Central memory CD4-positive, alpha-beta T cell (primary cell): ENCODE measurements around the gene KIF26B.
"Not testable (repeated sequence)": the region's sequence is repeated elsewhere in the genome, so short reads cannot be mapped to it uniquely, and the experiment has no call there.

Experiments
- DNase-seq: peaks from one replicate; pipeline ENCODE4 v3.0.0; 2022

The KIF26B gene

DNA sequence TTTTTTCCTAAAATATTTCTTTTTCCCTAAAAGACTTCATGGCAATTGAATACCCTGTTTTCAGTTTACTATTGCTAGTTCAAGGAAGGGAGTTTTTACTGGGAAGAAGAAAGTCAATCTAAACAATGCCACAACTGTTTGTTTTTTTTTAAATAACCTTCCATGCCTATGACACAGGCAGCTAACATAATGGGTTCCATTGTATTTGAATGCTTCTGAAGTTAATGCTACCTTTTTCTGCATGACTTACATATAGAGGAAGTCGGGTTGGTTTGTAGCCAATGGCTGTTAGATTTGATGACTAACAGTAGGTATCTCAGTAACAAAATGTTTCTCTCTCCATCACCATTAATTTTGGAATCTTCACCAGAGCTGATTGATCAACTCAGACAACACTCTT lies 134.0 kb downstream of the KIF26B start:
- DNase-seq: no peak

DNA sequence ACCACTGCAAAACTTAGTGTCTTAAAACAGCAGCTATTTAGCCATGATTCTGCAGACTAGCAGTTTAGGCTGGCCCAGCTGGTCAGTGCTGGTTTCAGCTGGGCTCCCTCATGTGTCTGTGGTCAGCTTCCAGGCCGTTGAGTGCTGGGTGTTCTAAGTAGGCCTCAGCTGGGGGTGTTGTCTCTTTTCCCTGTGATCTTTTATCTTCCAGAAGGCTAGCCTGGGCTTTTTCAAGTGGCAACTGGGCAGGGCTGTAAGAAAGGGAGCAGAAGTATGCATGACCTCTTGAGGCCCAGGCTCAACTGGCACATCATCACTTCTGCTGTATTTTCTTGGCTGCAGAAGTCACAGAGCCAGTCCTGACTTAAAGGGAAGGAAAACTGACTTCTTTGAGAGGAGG lies 136.1 kb downstream of the KIF26B start:
- DNase-seq: no peak

- no peak for DNase-seq
Observed at GRCh38 chr1:245291351-245291750, 136.6 kb downstream of the KIF26B start.

DNA sequence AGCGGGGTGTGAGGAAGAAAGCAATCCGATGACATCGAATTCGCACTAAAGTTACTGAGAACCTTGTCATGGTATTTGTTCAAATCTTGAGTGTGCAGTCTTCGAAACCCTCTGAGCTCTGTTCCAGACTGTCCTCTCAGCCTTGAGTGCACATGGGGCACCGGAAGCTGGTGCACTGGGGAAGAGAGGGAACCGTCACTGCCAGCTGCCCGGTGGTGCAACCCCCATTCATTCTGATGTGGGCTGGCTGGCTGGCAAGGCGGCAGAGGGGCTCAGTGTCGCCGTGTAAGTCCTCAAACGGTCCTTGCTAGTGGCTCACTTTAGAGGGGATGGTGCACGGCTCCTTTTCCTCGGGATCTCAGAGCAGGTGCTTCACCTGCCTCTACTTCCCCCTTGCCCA lies 137.4 kb downstream of the KIF26B start:
- no peak for DNase-seq

DNA sequence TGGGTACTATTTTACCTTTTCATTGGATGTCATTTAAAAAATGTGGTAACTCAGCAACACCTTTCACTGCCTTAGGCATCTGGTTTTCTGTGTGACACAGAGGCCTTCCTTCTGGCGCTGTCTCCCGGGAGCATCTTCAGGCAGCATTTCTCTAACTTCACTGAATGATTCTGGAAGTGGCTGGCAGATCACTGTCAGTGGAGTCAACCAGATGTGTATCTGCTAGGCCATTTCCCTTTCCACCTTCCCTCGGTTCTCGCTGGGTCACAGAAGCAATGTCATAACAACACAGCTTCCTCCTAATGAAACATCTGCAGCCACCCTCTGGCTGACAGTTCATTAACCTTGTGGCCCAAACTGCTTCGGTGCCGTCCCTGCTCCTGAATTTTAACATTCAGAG lies 137.8 kb downstream of the KIF26B start:
- DNase-seq: no peak

DNA sequence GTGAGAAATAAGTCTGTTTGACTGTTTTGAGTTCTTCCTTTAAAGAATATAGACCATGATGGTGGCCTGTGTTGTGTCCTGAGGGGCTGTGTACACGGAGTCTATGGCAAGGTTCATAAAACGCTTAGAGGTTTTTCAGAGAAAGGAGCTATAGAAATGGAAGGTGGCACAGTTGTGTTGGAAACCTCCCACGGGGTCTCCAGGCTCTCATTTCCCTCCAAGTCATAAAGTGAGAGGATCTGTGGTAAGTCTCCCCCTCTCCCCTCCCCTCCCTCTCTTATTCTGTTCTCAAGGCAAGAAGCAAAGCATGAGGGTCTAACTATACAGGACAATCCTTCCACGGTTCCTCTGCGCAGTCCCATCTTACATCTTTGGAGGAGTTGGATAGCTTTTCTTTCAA lies 139.2 kb downstream of the KIF26B start:
- DNase-seq: no peak

- DNase-seq: no peak
Observed at GRCh38 chr1:245298781-245299180, 144.0 kb downstream of the KIF26B start.

DNA sequence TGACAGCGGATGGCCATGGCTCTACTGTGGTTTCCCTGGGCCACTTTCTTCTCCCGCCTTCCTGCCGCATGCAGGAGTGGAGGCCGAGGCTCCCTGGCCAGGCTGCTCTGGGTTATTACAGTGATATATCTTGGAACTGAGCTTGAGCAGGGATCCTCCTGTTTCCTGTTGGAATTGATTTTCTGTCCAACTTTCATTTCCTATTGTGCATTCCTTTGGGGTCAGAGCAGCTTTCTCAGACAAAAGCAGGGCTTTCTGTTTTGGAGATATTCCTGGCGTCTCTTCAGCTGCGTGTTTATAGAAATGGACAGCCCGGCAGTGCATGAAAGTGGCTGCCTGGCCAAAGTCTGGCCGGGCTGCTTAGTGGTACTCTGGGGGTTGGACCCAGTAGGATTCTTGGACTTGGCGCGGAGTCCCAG lies 146.4 kb downstream of the KIF26B start:
- no peak for DNase-seq

GRCh38 chr1:245301921-245302320 lies 147.1 kb downstream of the KIF26B start:
- no peak for DNase-seq

DNA sequence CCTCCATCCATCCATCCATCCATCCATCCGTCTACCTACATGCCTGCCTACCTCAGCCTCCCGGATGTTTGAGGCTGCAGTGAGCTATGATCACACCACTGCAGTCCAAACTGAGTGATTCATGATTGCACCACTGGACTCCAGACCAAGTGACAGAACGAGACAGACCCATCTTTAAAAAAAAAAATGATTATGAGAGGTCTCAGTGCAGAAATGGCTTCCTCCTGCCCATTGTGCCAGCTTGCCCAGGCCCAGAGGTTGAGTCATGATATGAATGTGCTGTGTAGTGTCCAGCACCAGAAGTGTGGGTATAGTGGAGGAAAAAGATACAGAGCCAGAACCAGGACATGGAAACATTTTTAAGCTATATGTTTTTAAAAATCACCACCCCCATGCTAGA lies 149.9 kb downstream of the KIF26B start:
- DNase-seq: no peak

GRCh38 chr1:245306020-245306419 lies 151.2 kb downstream of the KIF26B start:
- DNase-seq: no peak

GRCh38 chr1:245306628-245307410 lies 152.0 kb downstream of the KIF26B start:
- no peak for DNase-seq

DNA sequence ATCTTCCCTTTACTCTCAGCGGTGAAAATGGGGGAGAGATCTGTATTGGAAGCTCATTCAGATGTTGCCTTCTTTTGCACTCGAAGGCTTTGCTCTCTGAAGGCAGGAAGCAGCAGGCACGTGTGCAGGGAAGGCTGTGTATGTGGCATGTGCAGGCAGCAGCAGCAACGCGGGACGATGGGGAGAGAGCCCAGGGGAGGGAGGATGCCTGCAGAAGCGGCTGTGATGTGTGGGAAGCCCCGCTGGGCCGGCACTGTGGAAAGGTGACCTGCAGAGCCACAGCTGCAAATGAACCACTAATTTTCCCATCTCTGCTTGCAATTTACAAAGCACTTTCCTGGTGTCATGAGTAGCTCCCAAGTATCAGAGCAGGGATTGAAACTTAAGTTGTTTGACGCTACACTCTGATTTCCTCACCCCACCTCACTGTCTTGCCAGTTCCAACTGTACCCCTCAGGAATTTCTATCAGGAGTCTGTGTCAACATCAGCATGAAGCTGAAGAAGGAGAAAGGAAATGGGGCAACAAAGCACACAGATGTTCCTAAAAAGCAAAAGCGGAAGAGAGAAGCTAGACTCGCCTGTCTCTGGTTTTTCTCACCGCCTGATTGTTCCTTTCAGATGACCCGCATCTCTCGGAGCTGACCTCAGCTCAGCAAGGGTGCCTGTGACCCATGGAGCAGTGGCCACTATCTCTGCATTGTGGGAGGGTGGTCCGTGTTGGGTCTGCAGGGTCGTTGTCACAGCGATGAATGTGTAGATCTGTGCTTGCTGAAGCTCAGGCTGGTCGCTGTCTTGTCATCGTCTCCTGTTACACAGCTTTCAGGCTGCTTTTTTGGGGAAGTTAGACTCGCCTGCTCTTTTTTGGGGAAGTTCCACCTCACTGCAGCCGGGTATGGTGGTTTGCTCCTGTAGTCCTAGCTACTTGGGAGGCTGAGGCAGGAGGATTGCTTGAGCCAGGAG lies 156.1 kb downstream of the KIF26B start:
- no peak for DNase-seq

DNA sequence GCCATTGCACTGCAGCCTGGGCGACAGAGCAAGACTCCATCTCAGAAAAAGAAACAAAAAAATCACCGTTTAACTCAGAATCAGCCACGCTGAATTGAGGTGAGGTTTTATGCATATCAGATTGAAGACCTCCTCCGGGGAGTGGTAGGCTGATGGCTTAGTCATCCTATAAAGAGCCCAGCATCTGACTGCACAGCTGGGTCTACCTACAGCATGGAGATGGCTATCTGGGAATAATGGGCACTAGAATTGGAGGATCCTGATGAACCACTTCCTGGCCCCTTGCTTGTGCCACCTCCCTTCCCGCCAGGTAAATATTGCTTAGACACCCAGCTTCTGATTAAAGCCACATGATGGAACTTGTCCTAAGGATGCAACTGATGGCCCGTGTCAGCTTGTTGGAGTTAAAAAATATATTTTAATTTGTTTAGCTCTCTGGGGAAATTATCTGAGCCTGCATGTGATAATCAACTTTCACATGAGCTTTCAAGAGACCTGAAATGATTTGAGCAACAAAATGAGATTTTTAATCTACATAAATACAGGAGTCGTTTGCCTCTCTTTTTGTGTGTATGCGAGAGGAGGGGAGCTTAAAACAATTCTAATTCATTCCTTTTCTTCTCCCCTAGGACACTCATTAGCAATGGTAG lies 157.2 kb downstream of the KIF26B start:
- DNase-seq: no peak

DNA sequence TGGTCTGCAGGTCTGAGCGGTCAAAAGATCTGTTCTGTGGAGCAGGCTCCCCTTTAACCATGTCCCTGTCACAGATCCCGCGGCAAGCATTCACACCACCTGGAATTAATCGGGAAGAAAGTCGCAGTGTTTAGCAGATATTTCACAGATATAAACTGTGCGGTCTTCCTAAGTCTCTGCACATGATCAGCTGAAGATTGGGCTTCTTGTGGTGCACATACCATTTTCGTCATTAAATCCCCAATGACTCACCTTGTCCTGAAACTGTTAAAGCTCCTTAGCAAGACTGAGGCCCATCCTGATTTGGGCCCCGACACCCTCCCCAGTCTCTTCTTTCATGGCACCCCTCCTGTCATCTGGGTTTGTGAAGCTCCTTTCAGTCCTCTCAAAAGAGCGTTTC lies 158.8 kb downstream of the KIF26B start:
- no peak for DNase-seq

DNA sequence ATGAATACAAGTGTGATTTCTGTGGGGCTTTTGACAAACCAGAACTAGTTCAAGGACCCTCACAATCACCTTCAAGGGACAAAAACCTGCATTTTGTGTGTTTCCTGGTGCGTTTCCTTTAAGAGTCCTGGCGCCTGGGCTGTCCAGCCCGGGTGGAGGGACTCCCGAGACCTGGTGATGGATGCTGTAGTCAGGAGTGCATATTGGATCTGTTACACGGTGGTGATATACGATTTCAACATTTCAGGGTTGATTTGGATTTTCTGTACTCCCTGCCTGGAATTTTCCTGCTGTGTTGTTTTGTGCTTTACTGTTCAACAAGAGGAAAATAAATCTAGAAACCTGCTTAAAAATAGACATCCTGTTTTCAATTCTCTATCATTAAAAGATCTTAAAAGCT lies 162.0 kb downstream of the KIF26B start:
- no peak for DNase-seq

DNA sequence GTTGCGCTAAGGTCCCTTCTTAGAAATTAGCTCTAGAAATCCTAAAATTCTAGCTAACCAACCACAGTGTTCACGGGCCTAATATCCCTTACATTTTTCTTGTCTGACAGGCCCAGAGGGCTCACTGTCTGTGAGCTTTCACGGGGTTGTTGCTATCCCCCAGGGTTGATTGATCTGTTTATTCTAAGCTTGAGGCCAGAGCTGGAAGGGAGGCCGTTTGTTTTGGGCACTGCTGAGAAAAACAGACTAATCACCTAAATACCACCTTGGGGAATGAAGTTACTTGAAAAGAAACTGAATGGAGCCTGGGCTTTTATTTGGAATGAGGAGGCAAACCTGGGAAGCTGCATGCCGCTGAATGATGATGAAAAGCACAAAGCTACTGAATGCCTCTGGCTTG lies 162.4 kb downstream of the KIF26B start:
- no peak for DNase-seq

DNA sequence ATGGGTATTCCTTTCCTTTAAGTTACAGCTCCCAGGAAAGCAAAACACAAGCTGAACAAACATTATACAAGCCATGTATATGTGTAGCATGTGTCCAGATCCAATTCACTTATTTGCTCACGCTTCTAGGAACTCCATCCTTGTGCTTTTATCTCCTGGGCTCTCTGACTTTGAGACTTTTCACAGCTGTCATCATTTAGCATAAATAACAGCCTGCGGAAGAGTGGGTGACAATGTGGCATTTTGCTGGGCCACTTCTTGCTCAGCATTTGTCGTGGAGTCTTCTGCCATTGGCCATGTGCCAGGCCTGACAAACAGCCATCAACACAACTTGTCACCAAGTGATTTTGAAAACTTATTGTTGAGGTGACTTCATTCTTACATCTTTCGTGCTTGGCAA lies 164.3 kb downstream of the KIF26B start:
- DNase-seq: no peak

- no peak for DNase-seq
Observed at GRCh38 chr1:245322673-245323072, 167.9 kb downstream of the KIF26B start.

- DNase-seq: not testable (repeated sequence)
Observed at GRCh38 chr1:245323765-245324164, 169.0 kb downstream of the KIF26B start.

DNA sequence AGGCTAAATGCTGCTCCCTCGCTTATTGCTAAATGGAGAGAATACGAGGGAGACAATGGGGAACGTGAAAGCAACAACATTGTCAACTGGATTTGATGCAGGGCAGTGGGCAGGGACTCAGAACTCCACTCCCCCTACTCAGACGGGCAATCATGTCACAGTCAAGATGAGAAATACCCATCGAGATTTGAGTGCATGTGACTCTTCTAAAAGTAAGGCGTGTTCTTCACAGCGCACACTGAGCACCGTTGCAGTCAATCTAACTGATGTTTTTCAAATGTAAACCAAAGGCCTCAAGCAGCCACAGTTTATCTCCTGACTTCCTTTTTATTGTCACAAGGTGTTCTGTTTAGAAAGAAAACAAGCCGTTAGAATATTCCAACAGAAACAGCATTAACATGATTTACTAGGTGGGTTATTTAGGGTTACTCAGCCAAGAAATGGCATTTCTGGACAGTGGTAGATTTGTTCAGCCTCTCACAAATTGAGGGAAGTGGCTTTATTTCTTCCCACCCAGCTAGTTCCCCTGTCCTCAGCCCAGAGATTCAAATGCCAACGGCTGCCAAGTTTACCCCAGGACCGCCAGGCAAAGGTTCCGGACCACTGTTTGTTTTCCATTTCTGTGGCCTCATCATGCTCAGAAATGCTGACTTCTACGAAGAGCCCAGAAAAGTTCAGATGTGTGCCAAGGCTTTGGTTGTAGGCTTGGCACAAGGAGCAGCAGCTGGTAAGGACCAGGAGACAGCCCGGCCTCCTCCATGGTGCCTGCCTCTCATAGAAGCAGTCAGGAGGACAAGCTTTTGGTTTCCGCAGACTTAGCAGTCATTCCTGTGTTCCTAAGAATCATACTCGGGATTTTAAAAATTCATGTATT lies 171.4 kb downstream of the KIF26B start:
- DNase-seq: no peak

DNA sequence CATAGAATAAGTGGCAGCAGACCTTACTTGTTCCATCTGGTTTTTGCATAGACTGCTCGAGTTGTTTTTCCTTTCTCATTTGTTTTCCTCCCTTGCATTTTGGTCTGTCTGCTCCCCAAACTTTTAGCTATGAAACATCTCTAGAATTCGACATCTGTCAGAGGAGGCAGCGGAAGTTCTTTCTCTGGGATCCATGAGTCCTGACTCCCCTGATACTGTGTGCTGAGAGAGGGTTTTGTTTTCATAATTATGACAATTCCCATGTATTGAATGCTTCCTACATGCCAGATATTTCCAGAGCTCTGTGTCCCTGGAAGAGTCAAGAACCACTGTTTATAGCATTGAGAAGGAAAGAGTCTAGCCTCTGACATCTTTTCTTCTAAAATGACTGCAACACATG lies 172.6 kb downstream of the KIF26B start:
- no peak for DNase-seq
